NCI-H82 (cell line): ENCODE results near the gene SPO11.

ENCODE experiments used
- DNase-seq: peaks from one replicate; lab custom pipeline; 2025; lab: John Stamatoyannopoulos, UW

SPO11 gene

DNA sequence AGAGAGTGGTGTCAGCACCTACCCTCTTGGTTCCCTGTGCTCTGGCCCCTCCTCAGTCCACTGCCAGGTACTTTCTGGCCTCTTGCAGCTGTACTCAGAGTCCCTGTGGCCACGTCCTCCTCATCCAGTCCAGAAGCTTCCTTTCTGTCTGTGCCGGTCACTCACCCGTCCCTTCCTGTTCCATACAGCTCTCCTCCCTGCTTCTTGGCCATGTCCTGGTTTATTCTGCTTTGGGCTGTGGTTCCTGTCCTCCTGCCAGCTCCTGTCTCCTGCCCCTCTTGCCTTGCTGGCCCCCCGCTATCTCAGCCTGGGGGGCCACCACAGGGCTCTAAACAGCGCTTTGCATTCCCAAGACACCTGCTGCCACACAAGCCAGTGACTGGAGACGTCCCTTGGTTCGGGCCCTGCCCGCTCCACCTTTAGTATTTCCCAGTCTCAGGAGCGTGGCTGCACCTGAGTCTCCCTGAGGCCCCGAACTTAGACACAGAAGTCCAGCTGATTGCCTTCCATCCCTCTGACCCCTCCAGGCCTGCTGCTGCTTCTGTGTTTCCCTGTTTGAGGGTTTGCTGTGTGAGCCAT is 46.1 kb downstream of the SPO11 start:
- no peak for DNase-seq

DNA sequence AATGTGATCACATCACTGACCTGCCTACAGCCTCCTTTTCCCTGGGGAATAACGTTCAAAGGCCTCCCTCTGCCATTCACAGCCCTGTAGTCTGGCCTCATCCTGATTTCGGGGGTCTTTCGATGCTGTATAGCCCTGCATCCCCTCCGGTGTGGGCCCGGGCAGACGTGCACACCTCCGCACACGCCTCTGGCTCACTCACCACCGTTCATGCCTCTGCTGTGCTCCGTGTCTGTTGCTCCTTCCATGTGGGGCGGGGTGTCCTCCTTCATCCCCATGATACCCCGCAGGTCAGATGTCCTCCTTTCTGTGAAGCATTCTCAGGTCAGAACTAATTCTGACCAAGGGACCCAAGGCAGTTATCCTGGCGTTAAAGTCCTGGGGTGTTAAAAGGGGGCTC is 47.7 kb downstream of the SPO11 start:
- DNase-seq = no peak

DNA sequence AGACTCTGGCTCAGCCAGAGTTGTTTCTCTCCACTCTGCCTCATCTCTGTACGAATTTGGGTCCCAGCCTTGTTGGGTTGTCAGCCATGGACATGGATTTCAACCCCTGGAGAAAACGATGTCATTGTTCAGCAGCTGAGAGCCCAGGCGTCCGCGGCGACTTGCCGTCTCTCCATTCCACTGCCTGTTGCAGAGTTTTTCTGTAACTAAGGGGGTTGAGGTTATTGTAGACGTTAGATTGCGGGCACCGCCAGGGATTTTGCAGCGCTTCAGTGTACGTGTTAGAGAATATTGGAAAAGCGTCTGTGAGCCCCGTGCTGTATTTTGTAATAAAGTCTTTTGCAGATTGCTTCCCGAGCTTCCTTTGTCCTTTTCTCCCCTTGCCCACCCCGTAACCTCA is 48.5 kb downstream of the SPO11 start:
- no peak for DNase-seq

DNA sequence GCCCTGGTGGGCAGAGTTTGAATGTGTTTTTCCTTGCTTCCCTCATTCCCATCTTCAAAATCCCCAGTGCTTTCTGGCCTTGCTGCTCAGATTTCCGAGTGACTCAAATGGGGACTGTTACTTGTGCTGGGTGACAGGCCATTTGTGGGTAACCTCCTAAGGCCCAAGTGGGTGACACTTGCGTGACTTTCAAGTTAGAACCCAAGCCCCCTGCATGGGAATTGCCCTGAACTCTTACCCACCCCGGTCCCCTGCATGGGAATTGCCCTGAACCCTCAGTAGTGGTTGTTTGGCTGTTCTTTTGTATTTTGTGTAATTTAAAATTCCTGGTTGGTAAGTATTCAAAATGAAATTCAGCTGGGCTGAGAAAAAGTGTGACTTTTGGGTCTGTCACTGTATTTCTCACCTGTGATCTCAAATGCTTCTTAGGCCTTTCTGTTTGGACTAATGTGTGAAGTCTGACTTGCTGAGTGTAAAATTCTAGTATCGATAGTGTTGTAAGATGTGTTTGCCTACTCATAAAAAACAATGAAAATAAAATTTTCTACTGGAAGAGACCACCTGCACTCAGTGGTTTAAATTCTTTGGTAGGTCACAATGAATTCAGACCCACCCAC is 49.2 kb downstream of the SPO11 start:
- no peak for DNase-seq

DNA sequence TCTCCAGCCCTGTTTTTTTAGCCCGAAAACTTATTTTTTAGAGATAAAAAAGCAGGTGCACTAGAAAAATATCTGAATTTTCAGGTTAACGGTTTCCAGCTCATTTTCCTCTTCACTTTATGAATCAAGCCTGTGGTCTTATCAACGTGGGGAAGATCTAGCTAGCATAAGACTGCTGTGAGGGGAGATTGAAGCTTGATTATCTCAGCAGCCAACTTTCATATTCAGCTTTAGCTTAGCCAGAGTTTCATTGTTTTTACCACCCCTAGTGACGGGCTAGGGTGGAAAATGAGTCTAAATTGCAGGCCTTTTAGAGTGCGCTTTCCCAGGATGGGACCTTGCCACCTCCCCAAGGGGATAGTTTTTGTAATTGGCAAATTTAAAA is 49.7 kb downstream of the SPO11 start:
- no peak for DNase-seq

DNA sequence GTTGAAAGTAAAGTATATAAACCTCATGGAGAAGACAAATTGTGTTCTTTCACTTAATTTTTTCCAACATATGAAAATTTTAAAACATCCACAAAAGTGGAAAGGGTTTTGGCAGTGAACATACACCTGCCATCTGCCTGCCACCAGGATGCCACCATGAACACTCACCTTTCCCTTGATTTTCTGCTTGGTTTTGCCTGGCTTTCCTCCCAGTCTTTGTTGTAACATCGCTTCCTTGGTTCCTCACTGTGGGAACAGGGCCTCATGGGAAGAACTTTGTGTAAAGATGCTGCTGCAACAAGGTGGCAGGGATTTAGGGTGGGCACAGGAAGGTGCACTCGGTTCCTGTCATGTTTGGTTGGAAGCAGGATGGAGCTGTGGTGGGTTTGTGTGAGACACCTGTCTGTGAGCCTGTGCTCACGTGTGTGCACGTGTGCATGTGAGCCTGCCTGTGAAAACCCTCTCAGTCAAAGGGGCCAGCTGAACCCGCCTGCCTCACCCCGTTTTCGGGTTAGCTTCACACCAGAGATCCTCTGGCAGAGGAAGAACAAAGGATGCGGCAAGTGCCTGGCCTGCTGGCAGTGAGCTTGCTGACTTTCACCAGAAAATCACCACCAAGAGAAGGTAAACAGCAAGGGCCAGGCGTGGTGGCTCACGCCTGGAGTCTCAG is 50.6 kb downstream of the SPO11 start:
- no peak for DNase-seq

DNA sequence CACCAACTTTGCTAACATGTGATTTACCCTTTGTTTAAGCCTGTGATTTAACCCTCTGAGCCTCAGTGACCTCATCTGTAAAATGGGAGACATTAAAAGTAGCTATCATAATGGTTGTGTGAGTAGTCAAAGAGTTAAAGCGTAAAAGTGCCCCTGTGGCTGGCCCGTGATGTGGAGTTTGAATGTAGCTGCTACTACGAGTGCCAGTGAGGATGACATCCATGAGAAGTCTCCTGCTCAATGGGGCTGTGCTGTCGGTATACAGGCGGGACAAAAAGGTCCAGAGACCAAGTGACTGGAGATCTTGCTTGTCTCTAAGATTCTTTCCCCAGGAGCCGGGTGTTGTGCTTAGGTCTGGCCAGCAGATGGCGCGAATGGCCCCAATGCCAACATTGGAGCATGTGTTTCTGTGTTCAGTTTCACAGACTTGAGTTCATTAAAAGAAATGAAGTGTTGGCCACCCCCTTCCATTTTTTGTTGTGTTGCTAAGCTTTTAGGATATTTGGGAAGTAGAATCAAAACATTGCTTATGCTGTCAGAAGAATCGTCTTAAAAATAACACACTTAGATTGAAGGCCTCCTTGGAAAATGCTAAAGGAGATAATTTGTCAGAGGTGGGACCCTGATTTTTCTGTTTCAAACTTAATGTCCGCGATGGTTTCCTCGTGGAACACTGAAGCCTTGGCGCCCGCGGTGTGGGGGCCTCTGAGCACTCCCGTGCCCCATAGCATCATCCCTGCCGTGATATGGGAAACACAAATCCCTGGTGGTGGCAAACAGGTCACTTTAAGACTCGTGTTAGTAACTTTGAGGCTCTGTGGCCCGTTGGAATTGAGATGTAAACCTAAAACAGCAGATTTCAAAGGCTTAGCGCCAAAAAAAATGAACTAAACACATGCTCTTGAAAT is 52.2 kb downstream of the SPO11 start:
- peak; percentile 88 for DNase-seq

DNA sequence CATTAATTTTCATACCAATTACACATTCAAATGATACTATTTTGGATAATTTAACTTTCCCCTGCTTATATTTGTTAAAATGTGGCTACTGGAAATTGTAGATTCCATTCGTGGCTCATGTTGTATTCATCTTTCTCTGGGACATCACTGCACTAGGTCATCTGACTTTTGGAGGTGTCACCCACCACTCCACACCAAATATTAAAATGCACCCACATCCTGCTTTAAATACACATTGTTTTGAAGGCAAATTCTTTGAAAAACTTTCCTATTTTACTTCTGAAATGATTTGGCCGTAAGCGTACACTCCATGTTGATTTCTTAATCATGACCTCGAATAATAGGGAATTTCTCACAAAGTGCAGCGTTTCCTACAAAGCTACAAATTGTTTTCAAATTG is 52.9 kb downstream of the SPO11 start:
- no peak for DNase-seq

DNA sequence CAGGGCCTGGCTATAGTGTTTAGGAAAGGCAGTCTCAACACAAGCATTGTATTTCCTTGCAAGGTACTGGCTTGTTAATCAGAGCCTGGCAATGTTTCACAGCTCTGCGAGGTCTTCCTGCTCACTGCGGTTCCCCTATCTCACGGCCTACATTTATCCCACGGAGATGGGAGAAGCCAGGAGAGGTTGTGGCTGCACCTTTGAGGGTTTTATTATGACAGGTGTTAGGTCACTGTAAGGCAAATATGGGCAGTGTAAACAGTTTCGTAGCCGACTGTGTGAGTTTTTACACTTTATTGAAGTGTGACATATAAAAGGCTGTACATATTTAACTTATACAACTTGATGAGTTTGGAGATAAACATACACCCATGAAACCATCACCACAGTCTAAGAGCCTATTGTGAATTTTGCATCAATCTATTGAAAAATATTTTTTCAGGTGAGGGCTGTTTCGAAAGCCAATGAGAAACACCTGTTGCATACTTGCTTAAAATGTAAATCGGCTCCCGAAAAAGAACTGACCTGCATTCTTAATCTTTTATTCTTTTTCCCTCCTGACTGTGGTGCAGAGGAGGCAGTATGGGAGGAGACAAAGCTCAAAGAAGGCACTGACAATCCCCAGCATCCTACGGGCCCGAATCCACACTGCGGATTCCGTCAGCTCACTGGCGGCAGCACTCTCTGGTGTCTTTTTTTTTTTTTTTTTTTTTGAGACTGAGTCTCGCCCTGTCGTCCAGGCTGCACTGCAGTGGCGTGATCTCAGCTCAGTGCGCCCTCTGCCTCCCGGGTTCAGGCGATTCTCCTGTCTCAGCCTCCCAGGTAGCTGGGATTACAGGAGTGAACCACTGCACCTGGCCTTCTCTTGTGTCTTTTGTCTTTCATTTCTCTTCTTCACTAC is 54.1 kb downstream of the SPO11 start:
- no peak for DNase-seq

DNA sequence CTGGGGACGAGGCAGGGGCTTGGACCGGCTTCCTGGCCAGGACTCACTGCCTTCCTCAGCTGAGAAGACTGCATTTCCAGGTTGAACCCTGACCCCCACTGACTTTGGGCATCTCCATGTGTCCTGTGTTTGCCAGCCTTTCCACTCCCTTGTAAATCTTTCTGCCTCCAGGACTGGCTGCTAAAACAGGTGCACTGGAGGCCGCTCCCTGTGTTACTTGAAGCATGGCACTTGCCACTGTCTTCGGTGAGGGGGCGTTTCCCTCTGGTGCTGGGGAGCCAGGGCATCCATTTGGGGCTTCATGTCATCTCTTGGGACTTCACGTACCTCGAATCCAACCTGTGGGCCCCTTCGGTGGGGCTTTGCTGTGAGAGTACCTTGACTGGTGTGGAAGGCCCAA is 54.9 kb downstream of the SPO11 start:
- no peak for DNase-seq

DNA sequence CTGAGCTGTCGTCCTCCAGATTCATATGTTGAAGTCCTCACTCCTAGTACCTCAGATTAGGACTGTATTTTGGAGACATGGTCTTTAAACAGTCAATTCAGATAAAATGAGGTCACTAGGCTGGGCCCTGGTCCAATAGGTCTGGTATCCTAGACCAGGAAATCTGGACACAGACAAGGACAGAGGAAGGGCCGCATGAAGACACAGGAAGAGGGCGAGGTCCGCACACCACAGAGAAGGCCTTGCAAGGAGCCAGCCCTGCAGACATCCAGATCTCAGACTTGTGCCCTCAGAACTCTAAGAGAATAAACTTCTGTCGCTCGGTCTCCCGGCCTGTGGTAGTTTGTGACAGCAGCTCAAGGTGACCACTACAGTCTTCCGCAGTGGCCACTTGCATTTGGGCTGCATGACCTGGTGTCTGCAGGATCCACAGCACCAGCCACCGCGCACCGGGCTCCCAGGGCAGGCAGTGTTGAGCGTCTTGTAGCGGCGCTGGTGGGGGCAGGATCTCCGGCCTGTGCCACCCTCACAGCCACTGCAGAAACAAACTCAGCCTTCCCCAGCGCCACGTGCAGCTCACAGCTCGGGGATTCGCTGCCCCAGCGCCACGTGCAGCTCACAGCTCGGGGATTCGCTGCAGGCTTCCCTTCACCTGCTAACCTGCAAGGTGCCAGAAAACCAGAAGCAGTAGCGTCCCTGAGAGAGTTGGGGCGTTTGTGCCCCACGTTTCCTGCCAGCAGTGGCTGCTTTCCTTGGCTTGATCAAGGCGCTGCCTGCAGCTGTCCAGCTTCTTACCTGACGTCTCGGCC is 55.6 kb downstream of the SPO11 start:
- no peak for DNase-seq

DNA sequence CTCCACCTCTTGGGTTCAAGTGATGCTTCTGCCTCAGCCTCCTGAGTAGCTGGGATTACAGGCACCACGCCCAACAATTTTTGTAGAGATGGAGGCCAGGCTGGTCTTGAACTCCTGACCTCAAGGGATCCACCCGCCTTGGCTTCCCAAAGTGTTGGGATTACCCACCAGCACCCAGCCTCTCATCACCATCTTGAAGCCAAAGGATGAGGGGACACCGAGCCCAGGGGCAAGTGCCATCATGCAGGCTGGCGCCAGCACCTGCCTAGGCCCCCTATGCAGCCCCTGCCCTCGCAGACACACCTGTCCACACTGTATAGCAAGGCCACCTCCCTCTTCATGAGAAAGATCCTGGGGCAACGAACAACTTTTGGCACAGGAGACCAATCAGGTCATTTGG is 56.3 kb downstream of the SPO11 start:
- DNase-seq = no peak

DNA sequence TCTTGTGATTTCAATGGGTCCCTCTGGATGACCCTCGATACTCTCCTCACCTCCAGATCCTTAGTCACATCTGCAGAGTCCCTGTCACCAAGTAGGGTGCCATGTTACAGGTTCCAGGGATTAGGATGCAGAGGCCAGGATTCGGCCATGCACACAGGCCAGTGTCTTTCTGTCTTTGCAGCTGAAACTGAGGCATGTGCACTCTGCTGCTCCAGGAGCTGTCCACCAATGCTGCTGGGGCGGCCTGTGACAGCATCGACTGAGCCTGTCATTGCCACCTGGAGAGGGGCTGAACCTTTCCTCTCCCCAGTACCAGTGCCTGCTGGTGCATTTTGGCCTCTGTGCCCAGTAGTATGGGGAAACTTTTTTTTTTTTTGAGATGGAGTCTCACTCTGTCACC is 57.2 kb downstream of the SPO11 start:
- DNase-seq = no peak

DNA sequence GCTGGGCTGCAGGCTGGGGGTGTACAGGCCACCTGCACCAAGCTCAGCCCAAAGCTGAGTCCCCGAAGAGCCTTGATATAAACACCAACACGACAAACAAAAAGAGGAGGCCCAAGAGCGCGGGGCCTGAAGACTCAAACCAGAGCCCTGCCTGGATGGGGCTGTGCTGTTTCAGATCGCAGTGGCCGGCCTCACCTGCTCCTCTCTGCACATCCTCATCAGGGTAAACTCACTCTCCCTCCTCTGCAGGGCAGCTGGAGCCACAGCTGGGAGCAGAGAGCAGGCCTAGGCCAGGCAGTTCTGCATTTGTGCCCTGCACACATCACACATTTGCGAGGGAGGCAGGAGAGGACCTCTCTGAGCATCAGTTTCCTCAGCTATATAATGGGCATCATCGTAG is 57.9 kb downstream of the SPO11 start:
- no peak for DNase-seq

DNA sequence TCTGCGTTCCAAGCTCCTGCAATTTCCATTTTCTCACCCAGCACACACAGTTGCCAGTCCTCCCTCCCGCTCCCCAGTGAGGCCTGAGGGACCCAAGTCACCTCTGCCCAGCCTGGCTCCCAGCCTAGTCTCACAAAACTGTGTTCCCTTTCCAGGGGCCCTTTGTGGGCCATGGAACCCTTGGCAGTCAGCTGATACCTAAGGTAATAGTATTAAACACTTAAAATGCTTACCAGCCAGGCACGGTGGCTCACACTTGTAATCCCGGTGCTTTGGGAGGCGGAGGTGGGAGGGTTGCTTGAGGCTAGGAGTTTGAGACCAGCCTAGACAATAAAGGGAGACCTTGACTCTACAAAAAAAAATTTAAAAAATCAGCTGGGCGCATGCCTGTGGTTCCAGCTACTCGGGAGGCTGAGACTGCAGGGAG is 58.4 kb downstream of the SPO11 start:
- DNase-seq = peak; percentile 35

DNA sequence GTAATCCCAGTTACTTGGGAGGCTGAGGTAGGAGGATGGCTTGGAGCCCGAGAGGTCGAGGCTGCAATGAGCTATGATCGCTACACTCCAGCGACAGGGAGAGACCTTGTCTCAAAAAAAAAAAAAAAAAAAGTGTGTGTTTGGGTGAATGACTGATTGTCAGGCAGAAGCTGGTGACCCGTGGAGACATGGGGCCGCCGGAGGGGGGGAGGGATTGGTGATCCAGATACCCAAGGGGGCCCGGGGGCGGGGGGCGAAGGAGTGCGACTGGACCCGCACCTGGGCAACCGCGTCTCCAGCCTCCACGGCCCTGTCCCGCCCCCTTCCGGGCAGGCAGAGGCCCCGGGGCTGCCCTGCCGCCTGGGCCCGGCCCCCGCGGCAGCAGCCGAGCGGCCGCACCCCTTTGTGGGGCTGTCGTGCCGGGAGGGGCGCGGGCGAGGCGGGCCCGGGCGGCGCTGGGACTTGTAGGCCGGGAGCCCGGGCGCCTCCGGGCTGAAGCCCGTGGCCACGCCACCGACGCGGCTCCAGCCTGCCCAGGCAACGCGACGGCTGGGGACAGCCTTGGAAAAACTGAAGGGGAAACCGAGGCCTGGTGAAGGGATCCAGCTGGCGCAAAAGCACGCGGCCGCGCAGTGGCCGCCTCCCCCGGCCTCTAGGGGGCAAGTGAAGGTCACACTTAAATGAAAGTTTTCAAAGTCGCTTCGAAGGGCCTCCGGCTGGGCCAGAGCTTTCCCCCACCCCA is 59.5 kb downstream of the SPO11 start:
- DNase-seq = peak; percentile 55

DNA sequence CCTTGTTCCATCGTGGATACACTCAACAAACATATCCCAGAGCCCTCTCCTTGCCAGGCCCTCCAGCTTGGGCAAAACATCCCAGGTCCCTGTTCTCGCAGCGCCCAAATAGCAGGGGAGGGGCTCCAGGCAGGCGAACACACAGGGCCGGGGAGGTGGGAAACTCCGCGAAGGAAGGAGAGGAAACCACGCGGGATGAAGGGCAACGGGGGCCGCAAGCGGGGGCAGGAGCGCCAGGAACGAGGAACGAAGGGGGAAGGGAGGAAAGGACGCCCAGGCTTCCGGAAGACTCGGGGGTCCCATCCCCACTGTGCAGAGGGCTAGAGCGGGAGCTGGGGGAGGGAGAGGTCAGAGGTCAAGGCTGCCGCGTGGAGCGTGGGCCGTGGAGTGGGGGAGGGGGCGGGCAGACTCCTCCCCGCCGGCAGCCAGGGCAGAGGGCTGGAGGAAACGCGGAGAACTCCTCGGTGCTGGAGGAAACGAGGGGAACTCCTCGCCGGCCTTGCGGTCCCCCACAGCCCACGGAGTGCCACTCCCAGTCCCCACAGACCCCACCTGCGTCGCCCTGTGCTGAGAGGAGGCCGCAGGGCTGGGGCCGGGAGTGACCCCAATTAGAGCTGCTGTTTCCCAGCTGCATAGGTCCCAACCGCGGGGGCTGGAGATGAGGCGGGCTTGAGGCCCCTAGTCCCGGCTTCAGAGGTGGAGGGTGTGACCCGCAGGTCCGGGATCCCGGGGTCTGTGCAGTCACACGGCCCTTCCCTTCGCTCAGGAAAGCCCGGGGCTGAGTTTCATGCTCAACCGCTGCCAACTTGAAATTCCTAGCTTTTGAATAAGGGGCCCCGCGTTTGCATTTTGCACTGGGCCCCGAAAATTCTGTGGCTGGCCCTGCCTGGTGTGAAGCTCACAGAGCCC is 60.3 kb downstream of the SPO11 start:
- no peak for DNase-seq

DNA sequence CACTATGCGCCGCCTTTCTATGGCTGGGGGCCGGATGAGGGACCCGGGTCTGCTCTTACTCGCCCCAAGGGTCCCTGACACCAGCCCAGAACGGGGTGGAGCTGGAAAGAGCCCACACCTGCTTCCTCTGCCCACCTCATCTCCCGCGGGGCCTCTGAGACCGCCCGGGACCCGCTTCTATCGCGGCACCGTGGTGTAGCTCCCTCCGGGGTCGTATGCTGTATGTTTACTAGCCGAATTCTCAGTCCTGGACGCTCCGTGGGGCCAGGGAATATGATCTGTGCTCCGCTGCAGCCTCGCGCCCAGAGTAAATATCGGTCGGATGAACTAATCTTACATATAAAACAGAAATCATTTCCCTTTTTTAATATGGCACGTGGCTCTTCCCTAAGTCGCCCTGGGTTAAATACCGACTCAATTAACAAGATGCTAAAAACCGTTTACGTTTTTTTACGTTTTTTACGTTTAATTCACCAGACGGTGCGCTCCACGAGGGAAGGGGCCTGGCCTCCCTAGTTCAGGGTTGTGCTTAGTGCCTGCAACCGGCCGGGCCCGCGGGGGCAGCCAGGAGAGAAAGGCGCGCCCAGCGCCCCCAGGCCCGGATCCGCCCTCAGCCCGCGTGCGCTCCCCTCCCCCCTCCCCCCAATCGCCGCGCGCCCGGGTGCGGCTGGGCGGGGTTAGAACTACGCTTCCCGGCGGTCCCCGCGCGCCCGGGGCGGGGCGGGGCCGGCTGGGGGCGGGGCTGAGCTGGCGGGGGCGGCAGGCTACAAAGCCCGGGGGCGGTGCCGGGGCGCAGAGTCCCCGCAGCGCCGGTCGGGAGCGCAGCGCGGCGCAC is 61.2 kb downstream of the SPO11 start, which contains the start of gene RBM38:
Gene RBM38, plus strand, starts transcription at position 793 of the 835 bp plus-strand sequence. CDS start 186 bp downstream, outside the sequence.
- DNase-seq = peak; percentile 80
